BJ (cell line): ENCODE results near the gene CDK15. TPM values are rescaled to one million over a fixed set of nuclear protein-coding genes. Genes with fewer than 3 reads are reported as not detected.
"Not testable (repeated sequence)": the region's sequence is repeated elsewhere in the genome, so short reads cannot be mapped to it uniquely, and the experiment has no call there.

ENCODE experiments used
- CTCF ChIA-PET: fragments of 350-600 bp; formaldehyde crosslinking; extraction: SDS; loops from one replicate; lab custom pipeline; 2021; ENCODE audit warnings: antibody characterized with exemption, inconsistent platforms; lab: Yijun Ruan, JAX
- POLR2A ChIA-PET: fragments of 300-600 bp; sonication (Branson Sonifier 250); formaldehyde crosslinking; extraction: SDS; loops from one replicate; lab custom pipeline; 2021; ENCODE audit warnings: antibody characterized with exemption; lab: Charles Lee
- DNase-seq: peaks from one replicate; pipeline ENCODE4 v3.0.0-alpha.2; 2011; ENCODE audit warnings: low read depth
- H3K27me3 ChIP-seq: 2 replicates; pipeline ENCODE4 v1.6.0; 2011; ENCODE audit warnings: low read length; ENCODE audit not compliant: control insufficient read depth, insufficient read depth
- H3K36me3 ChIP-seq: 2 replicates; pipeline ENCODE4 v1.5.1; 2011; ENCODE audit warnings: low read length; ENCODE audit not compliant: control insufficient read depth, insufficient read depth
- H3K4me3 ChIP-seq: 2 replicates; pipeline ENCODE4 v1.5.1; 2011; ENCODE audit warnings: low read depth, mild to moderate bottlenecking, control low read depth, low read length
- CTCF ChIP-seq: IDR thresholded peaks from 2 replicates; pipeline ENCODE4 v1.5.1; 2011; ENCODE audit warnings: low read depth, mild to moderate bottlenecking, control low read depth, inconsistent platforms, low read length, moderate library complexity; ENCODE audit not compliant: insufficient read depth
- polyA plus RNA-seq: library from polyadenylated mRNA; depleted of rRNA; stranded (reverse); fragments of >200 nt; gene quantifications from 2 replicates; pipeline ENCODE4 v1.2.3, GENCODE V29; 2011

Gene CDK15
- polyA plus RNA-seq, 1 experiment: 8.2 TPM

- H3K4me3 ChIP-seq, H3K36me3 ChIP-seq, DNase-seq, H3K27me3 ChIP-seq: not testable (repeated sequence)
- CTCF ChIA-PET: interaction anchor here (0.6 to 1.2 kb wide), 5 partner anchors 9 to 360 kb away, joined by 3 to 6 read pairs (median 3); no protein-coding TSS in a partner anchor
- TF ChIP-seq CTCF: peak; percentile 54
- POLR2A ChIA-PET: interaction anchor here (0.9 kb wide), 1 partner anchor 18 kb away, joined by 6 read pairs; the partner anchor contains the start of gene ALS2
These were observed 7.4 kb upstream of the CDK15 start for GRCh38 chr2:201798914-201799285.

GRCh38 chr2:201807452-201807999, 1.2 kb downstream of the CDK15 start:
- POLR2A ChIA-PET: interaction anchor here (0.7 kb wide), 1 partner anchor 303 kb away, joined by 6 read pairs; no protein-coding TSS in a partner anchor
- CTCF ChIA-PET: interaction anchor here (0.7 to 2.7 kb wide), 9 partner anchors 8 to 459 kb away, joined by 3 to 10 read pairs (median 3); no protein-coding TSS in a partner anchor
- TF ChIP-seq CTCF: no peak
- Histone ChIP-seq H3K27me3 (no peaks in the 10 kb centered on the region), H3K4me3 (no peak overlapping the region), H3K36me3 (no peaks in the 10 kb centered on the region; the same call in 1 of the 2 replicates)
- no peak for DNase-seq

GRCh38 chr2:201808027-201808426, 1.7 kb downstream of the CDK15 start:
- CTCF ChIA-PET: interaction anchor here (0.7 to 2.7 kb wide), 7 partner anchors 9 to 73 kb away, joined by 3 to 10 read pairs (median 3); no protein-coding TSS in a partner anchor

GRCh38 chr2:201809633-201810032, 3.3 kb downstream of the CDK15 start:
- ChIA-PET POLR2A (no interaction called here), CTCF (interaction anchor here (0.6 kb wide), 1 partner anchor 88 kb away, joined by 3 read pairs; no protein-coding TSS in a partner anchor)
- no peaks in the 10 kb centered on the region for H3K27me3 ChIP-seq
- H3K4me3 ChIP-seq: no peak overlapping the region
- TF ChIP-seq CTCF: no peak
- no peak for DNase-seq
- no peaks in the 10 kb centered on the region; the same call in 1 of the 2 replicates for H3K36me3 ChIP-seq

More at GRCh38 chr2:201808027-201808426, 1.7 kb downstream of the CDK15 start:
- Histone ChIP-seq H3K36me3 (no peaks in the 10 kb centered on the region; the same call in 1 of the 2 replicates), H3K4me3 (no peak overlapping the region), H3K27me3 (no peaks in the 10 kb centered on the region)
- POLR2A ChIA-PET: no interaction called here
- TF ChIP-seq CTCF: no peak
- no peak for DNase-seq

- CTCF ChIA-PET, H3K4me3 ChIP-seq, DNase-seq, H3K27me3 ChIP-seq, H3K36me3 ChIP-seq, POLR2A ChIA-PET: not testable (repeated sequence)
These were observed 4.3 kb downstream of the CDK15 start for GRCh38 chr2:201810604-201811003.
